Measurements from ENCODE around the gene TRAPPC2B.

The TRAPPC2B gene

DNA sequence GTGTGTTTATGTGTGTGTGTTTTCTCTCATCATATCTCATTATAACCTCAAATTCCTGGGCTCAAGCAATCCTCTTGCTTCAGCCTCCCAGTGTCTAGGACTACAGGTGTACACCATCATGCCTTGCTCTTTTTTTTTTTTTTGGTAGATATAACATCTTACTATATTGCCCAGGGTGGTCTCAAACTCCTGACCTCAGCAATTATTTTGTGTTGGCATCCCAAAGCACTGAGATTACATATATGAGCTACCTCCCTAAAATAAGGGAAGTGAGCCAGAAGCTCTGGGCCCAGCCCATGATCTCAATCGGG is 43.5 kb upstream of the TRAPPC2B start:
- H3K9me3 ChIP-seq (ENCODE audit: control insufficient read depth, insufficient read depth, low read length): peaks cover 40% of the 10 kb centered on the region
- H4K20me1 ChIP-seq (ENCODE audit: control insufficient read depth, insufficient read depth, low read depth, low read length): no peaks in the 10 kb centered on the region
- H3K4me2 ChIP-seq (ENCODE audit: low read length): peak overlapping the region; percentile 62
- peak overlapping the region; percentile 74 for H3K4me3 ChIP-seq (ENCODE audit: low read length)
- H3F3A ChIP-seq (ENCODE audit: control insufficient read depth, insufficient read depth): no peaks in the 10 kb centered on the region
- TF ChIP-seq, protein P1, sequence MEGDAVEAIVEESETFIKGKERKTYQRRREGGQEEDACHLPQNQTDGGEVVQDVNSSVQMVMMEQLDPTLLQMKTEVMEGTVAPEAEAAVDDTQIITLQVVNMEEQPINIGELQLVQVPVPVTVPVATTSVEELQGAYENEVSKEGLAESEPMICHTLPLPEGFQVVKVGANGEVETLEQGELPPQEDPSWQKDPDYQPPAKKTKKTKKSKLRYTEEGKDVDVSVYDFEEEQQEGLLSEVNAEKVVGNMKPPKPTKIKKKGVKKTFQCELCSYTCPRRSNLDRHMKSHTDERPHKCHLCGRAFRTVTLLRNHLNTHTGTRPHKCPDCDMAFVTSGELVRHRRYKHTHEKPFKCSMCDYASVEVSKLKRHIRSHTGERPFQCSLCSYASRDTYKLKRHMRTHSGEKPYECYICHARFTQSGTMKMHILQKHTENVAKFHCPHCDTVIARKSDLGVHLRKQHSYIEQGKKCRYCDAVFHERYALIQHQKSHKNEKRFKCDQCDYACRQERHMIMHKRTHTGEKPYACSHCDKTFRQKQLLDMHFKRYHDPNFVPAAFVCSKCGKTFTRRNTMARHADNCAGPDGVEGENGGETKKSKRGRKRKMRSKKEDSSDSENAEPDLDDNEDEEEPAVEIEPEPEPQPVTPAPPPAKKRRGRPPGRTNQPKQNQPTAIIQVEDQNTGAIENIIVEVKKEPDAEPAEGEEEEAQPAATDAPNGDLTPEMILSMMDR (IDR thresholded peaks at IDR 0.05; ENCODE audit: low read depth, low read length, poor library complexity, severe bottlenecking): no peak
- TF ChIP-seq EZH2phosphoT487 (IDR thresholded peaks at IDR 0.05; ENCODE audit: borderline replicate concordance, low read length): no peak
- H3K4me1 ChIP-seq (ENCODE audit: control insufficient read depth, low read length): peaks cover 14% of the 10 kb centered on the region
- no peaks in the 10 kb centered on the region for H3K27me3 ChIP-seq (ENCODE audit: control insufficient read depth, low read length)
- H3K9me2 ChIP-seq (replicated peaks; ENCODE audit: control insufficient read depth, low read length): no peaks in the 10 kb centered on the region
- H3K79me2 ChIP-seq (ENCODE audit: control insufficient read depth, low read length): no peaks in the 10 kb centered on the region
- H3K36me3 ChIP-seq (ENCODE audit: control insufficient read depth, low read length): no peaks in the 10 kb centered on the region
- no peak overlapping the region for H3K27ac ChIP-seq (ENCODE audit: low read depth, low read length)

DNA sequence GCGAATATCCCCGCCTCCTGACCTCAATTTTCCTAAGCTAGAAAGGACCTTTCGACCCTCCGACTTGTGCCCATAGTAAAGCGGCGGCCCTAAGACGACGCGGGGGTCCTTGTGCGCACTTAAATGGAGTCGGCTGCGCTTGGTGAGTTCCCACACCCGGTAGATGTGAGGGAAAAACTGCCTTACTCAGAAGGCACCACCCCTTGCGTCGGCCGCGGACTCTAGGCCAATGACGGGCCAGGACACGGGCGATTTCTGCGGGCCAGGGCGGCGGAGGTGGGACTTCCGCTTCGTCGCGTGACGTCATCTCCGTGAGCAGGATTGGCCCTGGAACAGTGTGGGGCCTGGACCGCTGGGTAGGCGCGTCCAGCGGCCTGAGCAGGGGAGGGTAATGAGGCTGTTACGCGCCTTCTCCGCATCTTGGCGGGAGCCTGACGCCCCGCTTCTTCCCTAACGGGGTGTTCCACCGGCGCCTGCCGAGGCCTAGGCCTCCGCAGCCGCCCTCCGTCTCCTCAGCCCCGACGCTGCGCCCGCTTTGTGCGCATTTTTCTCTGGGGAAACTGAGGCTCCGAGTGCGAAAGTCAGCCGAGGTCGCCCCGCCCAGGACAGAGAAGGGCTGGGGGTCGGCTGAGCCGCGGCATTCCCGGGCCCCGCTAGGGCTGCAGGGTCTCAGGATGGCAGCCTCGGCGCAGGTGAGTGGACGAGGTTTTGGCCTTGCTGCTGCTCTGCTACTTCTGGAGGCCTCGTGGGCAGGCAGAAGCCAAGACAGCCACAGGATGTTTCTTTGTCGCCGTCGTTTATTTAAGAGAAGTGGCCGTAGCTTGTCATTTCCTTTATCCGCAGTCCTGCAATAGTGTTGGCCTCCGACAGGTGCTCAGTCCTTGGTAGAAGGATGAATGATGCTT is 42.9 kb upstream of the TRAPPC2B start, which contains the start of gene ZNF543:
TSS of gene ZNF543 (plus strand) at position 293 of the 905 bp plus-strand sequence. CDS start at position 675, 382 bp downstream.
- Histone ChIP-seq H3K36me3 (ENCODE audit: control insufficient read depth, low read length) (no peaks in the 10 kb centered on the region), H3K27me3 (ENCODE audit: control insufficient read depth, low read length) (no peaks in the 10 kb centered on the region), H3K9me2 (replicated peaks; ENCODE audit: control insufficient read depth, low read length) (no peaks in the 10 kb centered on the region), H3F3A (ENCODE audit: control insufficient read depth, insufficient read depth) (no peaks in the 10 kb centered on the region), H3K4me3 (ENCODE audit: low read length) (peak within 1 kb of the TSS; percentile 74), H3K4me2 (ENCODE audit: low read length) (peak within 1 kb of the TSS; percentile 62), H3K27ac (ENCODE audit: low read depth, low read length) (no peak within 1 kb of the TSS), H3K4me1 (ENCODE audit: control insufficient read depth, low read length) (peaks cover 14% of the 10 kb centered on the region), H4K20me1 (ENCODE audit: control insufficient read depth, insufficient read depth, low read depth, low read length) (no peaks in the 10 kb centered on the region), H3K79me2 (ENCODE audit: control insufficient read depth, low read length) (no peaks in the 10 kb centered on the region), H3K9me3 (ENCODE audit: control insufficient read depth, insufficient read depth, low read length) (peaks cover 39% of the 10 kb centered on the region)
- TF ChIP-seq, protein P1 (IDR thresholded peaks at IDR 0.05; ENCODE audit: low read depth, low read length, poor library complexity, severe bottlenecking): no peak
- TF ChIP-seq EZH2phosphoT487 (IDR thresholded peaks at IDR 0.05; ENCODE audit: borderline replicate concordance, low read length): no peak

DNA sequence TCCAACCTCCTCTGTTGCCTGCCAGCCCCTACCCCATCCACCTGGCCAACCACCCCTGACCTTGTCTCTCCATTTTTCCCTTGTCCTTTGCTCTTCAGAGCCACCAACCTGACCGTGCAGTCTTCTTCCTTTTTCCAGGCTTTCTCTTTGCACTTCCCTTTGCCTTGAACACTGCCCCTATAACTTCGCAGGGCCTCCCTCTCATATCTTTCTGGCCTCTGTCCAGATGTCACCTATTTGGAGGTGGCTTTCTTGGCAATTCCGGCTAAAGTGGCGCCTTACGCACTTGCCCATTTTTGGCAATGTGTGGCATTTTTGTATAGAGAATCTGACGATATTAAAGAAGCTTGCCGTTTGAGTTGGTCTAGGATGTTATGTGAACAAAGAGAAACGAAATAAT is 42.2 kb upstream of the TRAPPC2B start:
- H3K36me3 ChIP-seq (ENCODE audit: control insufficient read depth, low read length): no peaks in the 10 kb centered on the region
- no peak overlapping the region for H3K27ac ChIP-seq (ENCODE audit: low read depth, low read length)
- H3K4me2 ChIP-seq (ENCODE audit: low read length): peak overlapping the region; percentile 62
- peak overlapping the region; percentile 74 for H3K4me3 ChIP-seq (ENCODE audit: low read length)
- H3F3A ChIP-seq (ENCODE audit: control insufficient read depth, insufficient read depth): no peaks in the 10 kb centered on the region
- no peaks in the 10 kb centered on the region for H3K79me2 ChIP-seq (ENCODE audit: control insufficient read depth, low read length)
- no peaks in the 10 kb centered on the region for H4K20me1 ChIP-seq (ENCODE audit: control insufficient read depth, insufficient read depth, low read depth, low read length)
- TF ChIP-seq EZH2phosphoT487 (IDR thresholded peaks at IDR 0.05; ENCODE audit: borderline replicate concordance, low read length): no peak
- TF ChIP-seq, protein P1 (IDR thresholded peaks at IDR 0.05; ENCODE audit: low read depth, low read length, poor library complexity, severe bottlenecking): no peak
- H3K9me2 ChIP-seq (replicated peaks; ENCODE audit: control insufficient read depth, low read length): no peaks in the 10 kb centered on the region
- H3K4me1 ChIP-seq (ENCODE audit: control insufficient read depth, low read length): peaks cover 14% of the 10 kb centered on the region
- H3K27me3 ChIP-seq (ENCODE audit: control insufficient read depth, low read length): no peaks in the 10 kb centered on the region
- peaks cover 35% of the 10 kb centered on the region for H3K9me3 ChIP-seq (ENCODE audit: control insufficient read depth, insufficient read depth, low read length)

Data from DOHH2 (cell line).